HL-60 (cell line): ENCODE results near the gene MICAL2.

Experiments used
- SPI1 ChIP-seq: IDR thresholded peaks from 2 replicates; pipeline ENCODE4 v1.6.1; 2012; ENCODE audit warnings: low read depth, mild to moderate bottlenecking, borderline replicate concordance
- TF ChIP-seq, protein P1 (sequence below): IDR thresholded peaks from one replicate; pipeline ENCODE4 v1.5.1; 2011; ENCODE audit warnings: low read length, control low read depth, inconsistent platforms; ENCODE audit not compliant: insufficient read depth
- TF ChIP-seq, protein P2 (sequence below): IDR thresholded peaks from 2 replicates; pipeline ENCODE4 v1.6.1; 2012; ENCODE audit warnings: low read depth; ENCODE audit not compliant: insufficient replicate concordance

DNA sequence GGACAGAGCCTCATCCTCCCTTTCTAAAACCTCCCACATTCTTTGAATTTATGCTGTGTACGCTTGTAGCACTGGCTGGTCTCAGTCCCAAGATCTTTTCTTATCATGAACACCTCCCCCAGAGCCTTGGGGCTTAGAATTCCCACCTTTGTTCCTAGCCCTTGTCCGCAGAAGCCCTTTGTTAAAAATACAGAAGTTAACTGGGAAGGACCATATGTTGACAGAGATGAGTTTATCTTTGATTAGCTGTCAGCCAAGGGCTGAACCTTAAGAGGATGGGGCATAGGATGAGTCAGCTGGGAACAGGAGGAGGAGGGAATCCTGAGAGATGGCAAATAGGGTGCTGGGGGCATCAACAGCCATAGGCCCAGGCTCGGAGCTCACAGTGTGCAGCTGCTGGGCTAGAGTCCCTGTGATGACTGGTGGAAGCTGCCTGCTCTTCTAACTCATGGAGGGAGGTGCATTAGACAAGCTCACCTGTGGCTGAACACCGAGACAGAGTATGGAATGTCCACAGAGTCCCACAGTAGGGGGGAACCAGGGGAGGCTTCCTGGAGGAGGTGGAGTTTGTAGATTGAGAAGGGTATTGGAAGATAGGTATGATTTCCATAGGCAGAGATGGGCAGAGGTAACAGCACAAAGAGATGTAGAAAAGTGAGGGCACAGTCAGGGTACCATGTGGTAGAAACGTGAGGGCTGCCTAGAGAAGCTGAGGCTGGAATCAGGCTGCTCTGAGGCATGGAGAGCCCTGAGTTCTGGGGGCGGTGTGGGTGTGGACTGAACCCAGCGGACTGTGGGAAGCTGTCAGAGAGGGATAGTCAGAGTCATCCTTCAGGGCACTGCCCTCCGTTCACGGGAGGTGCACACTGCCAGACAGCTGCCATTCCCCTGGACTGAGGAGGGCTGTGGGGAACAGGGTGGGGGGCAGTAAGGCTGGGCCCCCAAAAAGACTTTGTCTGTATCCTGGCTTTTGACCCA, 9.9 kb downstream of the MICAL2 start:
- TF ChIP-seq SPI1: no peak
- TF ChIP-seq, protein P1, sequence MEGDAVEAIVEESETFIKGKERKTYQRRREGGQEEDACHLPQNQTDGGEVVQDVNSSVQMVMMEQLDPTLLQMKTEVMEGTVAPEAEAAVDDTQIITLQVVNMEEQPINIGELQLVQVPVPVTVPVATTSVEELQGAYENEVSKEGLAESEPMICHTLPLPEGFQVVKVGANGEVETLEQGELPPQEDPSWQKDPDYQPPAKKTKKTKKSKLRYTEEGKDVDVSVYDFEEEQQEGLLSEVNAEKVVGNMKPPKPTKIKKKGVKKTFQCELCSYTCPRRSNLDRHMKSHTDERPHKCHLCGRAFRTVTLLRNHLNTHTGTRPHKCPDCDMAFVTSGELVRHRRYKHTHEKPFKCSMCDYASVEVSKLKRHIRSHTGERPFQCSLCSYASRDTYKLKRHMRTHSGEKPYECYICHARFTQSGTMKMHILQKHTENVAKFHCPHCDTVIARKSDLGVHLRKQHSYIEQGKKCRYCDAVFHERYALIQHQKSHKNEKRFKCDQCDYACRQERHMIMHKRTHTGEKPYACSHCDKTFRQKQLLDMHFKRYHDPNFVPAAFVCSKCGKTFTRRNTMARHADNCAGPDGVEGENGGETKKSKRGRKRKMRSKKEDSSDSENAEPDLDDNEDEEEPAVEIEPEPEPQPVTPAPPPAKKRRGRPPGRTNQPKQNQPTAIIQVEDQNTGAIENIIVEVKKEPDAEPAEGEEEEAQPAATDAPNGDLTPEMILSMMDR: no peak
- TF ChIP-seq, protein P2, sequence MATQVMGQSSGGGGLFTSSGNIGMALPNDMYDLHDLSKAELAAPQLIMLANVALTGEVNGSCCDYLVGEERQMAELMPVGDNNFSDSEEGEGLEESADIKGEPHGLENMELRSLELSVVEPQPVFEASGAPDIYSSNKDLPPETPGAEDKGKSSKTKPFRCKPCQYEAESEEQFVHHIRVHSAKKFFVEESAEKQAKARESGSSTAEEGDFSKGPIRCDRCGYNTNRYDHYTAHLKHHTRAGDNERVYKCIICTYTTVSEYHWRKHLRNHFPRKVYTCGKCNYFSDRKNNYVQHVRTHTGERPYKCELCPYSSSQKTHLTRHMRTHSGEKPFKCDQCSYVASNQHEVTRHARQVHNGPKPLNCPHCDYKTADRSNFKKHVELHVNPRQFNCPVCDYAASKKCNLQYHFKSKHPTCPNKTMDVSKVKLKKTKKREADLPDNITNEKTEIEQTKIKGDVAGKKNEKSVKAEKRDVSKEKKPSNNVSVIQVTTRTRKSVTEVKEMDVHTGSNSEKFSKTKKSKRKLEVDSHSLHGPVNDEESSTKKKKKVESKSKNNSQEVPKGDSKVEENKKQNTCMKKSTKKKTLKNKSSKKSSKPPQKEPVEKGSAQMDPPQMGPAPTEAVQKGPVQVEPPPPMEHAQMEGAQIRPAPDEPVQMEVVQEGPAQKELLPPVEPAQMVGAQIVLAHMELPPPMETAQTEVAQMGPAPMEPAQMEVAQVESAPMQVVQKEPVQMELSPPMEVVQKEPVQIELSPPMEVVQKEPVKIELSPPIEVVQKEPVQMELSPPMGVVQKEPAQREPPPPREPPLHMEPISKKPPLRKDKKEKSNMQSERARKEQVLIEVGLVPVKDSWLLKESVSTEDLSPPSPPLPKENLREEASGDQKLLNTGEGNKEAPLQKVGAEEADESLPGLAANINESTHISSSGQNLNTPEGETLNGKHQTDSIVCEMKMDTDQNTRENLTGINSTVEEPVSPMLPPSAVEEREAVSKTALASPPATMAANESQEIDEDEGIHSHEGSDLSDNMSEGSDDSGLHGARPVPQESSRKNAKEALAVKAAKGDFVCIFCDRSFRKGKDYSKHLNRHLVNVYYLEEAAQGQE: no peak
